Endothelial cell of umbilical vein (primary cell): Measurements from ENCODE around the gene OST4.

ENCODE experiments used
- POLR2A ChIP-seq: IDR thresholded peaks from 2 replicates; pipeline ENCODE4 v1.6.1; 2012; ENCODE audit warnings: low read depth, mild to moderate bottlenecking, control low read depth, low read length
- TF ChIP-seq, protein P1 (sequence below), 2 donors: IDR thresholded peaks; 1 replicate in 1 of 2; 2 replicates in 1 of 2; pipeline ENCODE4 v1.5.1; 2011; ENCODE audit warnings: low read length in 2 of 2, mild to moderate bottlenecking in 2 of 2, moderate library complexity in 2 of 2, control low read depth in 1 of 2, inconsistent platforms in 1 of 2, low read depth in 1 of 2; ENCODE audit not compliant: insufficient read depth in 1 of 2; ENCODE audit errors: extremely low read depth in 1 of 2

DNA sequence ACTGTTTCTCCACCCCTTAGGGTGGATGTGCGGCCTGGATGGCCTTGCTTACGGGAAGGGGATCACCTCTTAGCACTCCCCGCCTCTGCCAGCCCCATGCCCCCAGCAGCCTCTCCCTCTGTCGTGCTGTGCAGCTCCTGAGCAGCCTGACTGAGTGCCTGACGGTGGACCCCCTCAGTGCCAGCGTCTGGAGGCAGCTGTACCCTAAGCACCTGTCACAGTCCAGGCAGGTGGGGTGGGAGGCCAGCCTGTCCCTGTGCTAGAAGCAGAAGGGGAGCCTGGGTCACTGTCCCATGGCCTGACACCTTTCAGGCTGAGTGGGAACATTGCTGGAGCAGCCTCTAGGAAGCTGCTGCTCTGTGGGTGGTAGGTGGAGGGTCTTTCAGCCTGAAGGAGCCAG is 33.4 kb downstream of the OST4 start:
- no peak for TF ChIP-seq POLR2A
- TF ChIP-seq, protein P1, sequence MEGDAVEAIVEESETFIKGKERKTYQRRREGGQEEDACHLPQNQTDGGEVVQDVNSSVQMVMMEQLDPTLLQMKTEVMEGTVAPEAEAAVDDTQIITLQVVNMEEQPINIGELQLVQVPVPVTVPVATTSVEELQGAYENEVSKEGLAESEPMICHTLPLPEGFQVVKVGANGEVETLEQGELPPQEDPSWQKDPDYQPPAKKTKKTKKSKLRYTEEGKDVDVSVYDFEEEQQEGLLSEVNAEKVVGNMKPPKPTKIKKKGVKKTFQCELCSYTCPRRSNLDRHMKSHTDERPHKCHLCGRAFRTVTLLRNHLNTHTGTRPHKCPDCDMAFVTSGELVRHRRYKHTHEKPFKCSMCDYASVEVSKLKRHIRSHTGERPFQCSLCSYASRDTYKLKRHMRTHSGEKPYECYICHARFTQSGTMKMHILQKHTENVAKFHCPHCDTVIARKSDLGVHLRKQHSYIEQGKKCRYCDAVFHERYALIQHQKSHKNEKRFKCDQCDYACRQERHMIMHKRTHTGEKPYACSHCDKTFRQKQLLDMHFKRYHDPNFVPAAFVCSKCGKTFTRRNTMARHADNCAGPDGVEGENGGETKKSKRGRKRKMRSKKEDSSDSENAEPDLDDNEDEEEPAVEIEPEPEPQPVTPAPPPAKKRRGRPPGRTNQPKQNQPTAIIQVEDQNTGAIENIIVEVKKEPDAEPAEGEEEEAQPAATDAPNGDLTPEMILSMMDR (IDR thresholded peaks at IDR 0.05; ENCODE audit: extremely low read depth in 1 of 2, insufficient read depth in 1 of 2, low read depth in 1 of 2, low read length in 2 of 2) = no peak
